Measurements from ENCODE around the gene EFL1. TPM values are rescaled to one million over a fixed set of nuclear protein-coding genes. Genes with fewer than 3 reads are reported as not detected.
"Not testable (repeated sequence)": the region's sequence is repeated elsewhere in the genome, so short reads cannot be mapped to it uniquely, and the experiment has no call there.

Gene EFL1
- total RNA-seq, 1 donor from 2014 or later: 18.1 TPM

- intact Hi-C loops (cut with micrococcal nuclease); CTCF ChIA-PET; POLR2A ChIA-PET; H3K9me3 Mint-ChIP-seq; H3K27ac Mint-ChIP-seq; DNase-seq; H3K27me3 Mint-ChIP-seq; H3K4me3 Mint-ChIP-seq; H3K36me3 Mint-ChIP-seq (ENCODE audit: low read depth); ATAC-seq (ENCODE audit: low read depth): not testable (repeated sequence)
- peaks cover 14% of the 10 kb centered on the region for H3K4me1 Mint-ChIP-seq
Observed at GRCh38 chr15:82282386-82282785, 19.9 kb upstream of the EFL1 start.

- intact Hi-C loops (cut with micrococcal nuclease); H3K9me3 Mint-ChIP-seq; CTCF ChIA-PET; POLR2A ChIA-PET; H3K36me3 Mint-ChIP-seq (ENCODE audit: low read depth); DNase-seq; H3K27me3 Mint-ChIP-seq; H3K27ac Mint-ChIP-seq; ATAC-seq (ENCODE audit: low read depth); H3K4me3 Mint-ChIP-seq; H3K4me1 Mint-ChIP-seq: not testable (repeated sequence)
Observed at GRCh38 chr15:82281276-82281675, 18.7 kb upstream of the EFL1 start.

GRCh38 chr15:82275410-82275809 lies 12.9 kb upstream of the EFL1 start:
- peaks cover 6% of the 10 kb centered on the region for H3K9me3 Mint-ChIP-seq
- H3K27ac Mint-ChIP-seq: no peak overlapping the region
- DNase-seq (no peak), ATAC-seq (ENCODE audit: low read depth) (no peak)
- no peaks in the 10 kb centered on the region for H3K4me1 Mint-ChIP-seq
- H3K36me3 Mint-ChIP-seq (ENCODE audit: low read depth): peaks cover 25% of the 10 kb centered on the region
- peaks cover 7% of the 10 kb centered on the region for H3K27me3 Mint-ChIP-seq
- CTCF ChIA-PET: no interaction called here
- POLR2A ChIA-PET: no interaction called here
- intact Hi-C loops (cut with micrococcal nuclease): no loop called here
- no peak overlapping the region for H3K4me3 Mint-ChIP-seq
- TF ChIP-seq CTCF (IDR thresholded peaks at IDR 0.05): no peak

- Mint-ChIP-seq H3K4me3 (no peak overlapping the region), H3K36me3 (ENCODE audit: low read depth) (peaks cover 25% of the 10 kb centered on the region)
- CTCF ChIA-PET: no interaction called here
Observed at GRCh38 chr15:82272154-82272553, 9.6 kb upstream of the EFL1 start.

GRCh38 chr15:82268454-82268853 lies 5.9 kb upstream of the EFL1 start:
- H3K4me3 Mint-ChIP-seq; intact Hi-C loops (cut with micrococcal nuclease); POLR2A ChIA-PET; H3K27me3 Mint-ChIP-seq; CTCF ChIA-PET; H3K27ac Mint-ChIP-seq; H3K9me3 Mint-ChIP-seq; DNase-seq; ATAC-seq (ENCODE audit: low read depth); H3K36me3 Mint-ChIP-seq (ENCODE audit: low read depth): not testable (repeated sequence)
- peaks cover 30% of the 10 kb centered on the region for H3K4me1 Mint-ChIP-seq

More at GRCh38 chr15:82272154-82272553, 9.6 kb upstream of the EFL1 start:
- intact Hi-C loops (cut with micrococcal nuclease): no loop called here
- Mint-ChIP-seq H3K27ac (no peak overlapping the region), H3K27me3 (peaks cover 7% of the 10 kb centered on the region), H3K9me3 (peaks cover 6% of the 10 kb centered on the region), H3K4me1 (peaks cover 7% of the 10 kb centered on the region)
- ATAC-seq (ENCODE audit: low read depth): no peak
- TF ChIP-seq CTCF (IDR thresholded peaks at IDR 0.05): no peak
- POLR2A ChIA-PET: no interaction called here
- no peak for DNase-seq

GRCh38 chr15:82267137-82267536 lies 4.6 kb upstream of the EFL1 start:
- intact Hi-C loops (cut with micrococcal nuclease); H3K9me3 Mint-ChIP-seq; H3K27me3 Mint-ChIP-seq; ATAC-seq (ENCODE audit: low read depth); H3K4me3 Mint-ChIP-seq; DNase-seq; H3K36me3 Mint-ChIP-seq (ENCODE audit: low read depth): not testable (repeated sequence)
- CTCF ChIA-PET: interaction anchor here (0.8 kb wide), 1 partner anchor 13 kb away, joined by 4 read pairs; no protein-coding TSS in a partner anchor
- POLR2A ChIA-PET: interaction anchor here (0.6 kb wide), 1 partner anchor 56 kb away, joined by 6 read pairs; no protein-coding TSS in a partner anchor
- H3K27ac Mint-ChIP-seq: peak overlapping the region; percentile 76
- peaks cover 38% of the 10 kb centered on the region for H3K4me1 Mint-ChIP-seq

GRCh38 chr15:82263350-82263749 lies 816 bp upstream of the EFL1 start:
- peak overlapping the region; percentile 85 for H3K27ac Mint-ChIP-seq
- no peaks in the 10 kb centered on the region for H3K27me3 Mint-ChIP-seq
- ChIA-PET POLR2A (interaction anchor here (1.8 kb wide), 1 partner anchor 277 kb away, joined by 7 read pairs; the partner anchor contains the start of gene RPS17), CTCF (no interaction called here)
- peaks cover 55% of the 10 kb centered on the region for H3K4me1 Mint-ChIP-seq
- no peaks in the 10 kb centered on the region for H3K9me3 Mint-ChIP-seq
- ATAC-seq (ENCODE audit: low read depth) (no peak), DNase-seq (no peak)
- peaks cover 16% of the 10 kb centered on the region for H3K36me3 Mint-ChIP-seq (ENCODE audit: low read depth)
- intact Hi-C loops (cut with micrococcal nuclease): loop anchor here (2.0 kb wide), 1 partner anchor 277 kb away; the partner anchor contains the start of gene RPS17
- no peak for TF ChIP-seq CTCF (IDR thresholded peaks at IDR 0.05)
- H3K4me3 Mint-ChIP-seq: peak overlapping the region; percentile 97

GRCh38 chr15:82261566-82262421 lies 740 bp downstream of the EFL1 start:
- H3K27me3 Mint-ChIP-seq; CTCF ChIA-PET; ATAC-seq (ENCODE audit: low read depth); DNase-seq; H3K9me3 Mint-ChIP-seq: not testable (repeated sequence)
- Mint-ChIP-seq H3K4me3 (peak overlapping the region; percentile 97), H3K27ac (peak overlapping the region; percentile 61), H3K36me3 (ENCODE audit: low read depth) (peaks cover 29% of the 10 kb centered on the region), H3K4me1 (peaks cover 44% of the 10 kb centered on the region)
- intact Hi-C loops (cut with micrococcal nuclease): loop anchor here (2.0 kb wide), 1 partner anchor 279 kb away; the partner anchor contains the start of gene RPS17
- POLR2A ChIA-PET: interaction anchor here (0.7 to 1.8 kb wide), 5 partner anchors 12 to 1261 kb away, joined by 3 to 7 read pairs (median 3); partner anchors contain the start of genes RPS17, STARD5 and TLNRD1

- H3K4me1 Mint-ChIP-seq; ATAC-seq (ENCODE audit: low read depth); DNase-seq; CTCF ChIA-PET; H3K4me3 Mint-ChIP-seq; H3K27me3 Mint-ChIP-seq; intact Hi-C loops (cut with micrococcal nuclease); H3K27ac Mint-ChIP-seq; H3K9me3 Mint-ChIP-seq: not testable (repeated sequence)
- POLR2A ChIA-PET: interaction anchor here (0.7 kb wide), 1 partner anchor 14 kb away, joined by 3 read pairs; the partner anchor contains the start of genes EFL1 and SAXO2
- peaks cover 54% of the 10 kb centered on the region for H3K36me3 Mint-ChIP-seq (ENCODE audit: low read depth)
Observed at GRCh38 chr15:82248261-82248660, 14.3 kb downstream of the EFL1 start.
